Adrenal gland (tissue), 5 donors: ENCODE measurements around the gene PSMA7.

Experiments used
- CTCF ChIP-seq, 6 experiments: fragments of 450-650 bp in 4 of 6; fragments of 200-600 bp in 2 of 6; sonication (generic) in 1 of 6; IDR thresholded peaks; 1 replicate in 5 of 6; 2 replicates in 1 of 6; pipeline versions ENCODE4 v1.5.1 to v1.8.0; 2016 to 2021; ENCODE audit warnings: antibody characterized with exemption in 6 of 6, mild to moderate bottlenecking in 2 of 6, moderate library complexity in 1 of 6
- POLR2A ChIP-seq, 2 donors: fragments of 450-650 bp; IDR thresholded peaks; one replicate each; pipeline ENCODE4 v1.6.1; 2017; ENCODE audit warnings: antibody characterized with exemption in 2 of 2, mild to moderate bottlenecking in 2 of 2, moderate library complexity in 1 of 2
- donor health status: DM: no; HTN: no; CAD: no.

DNA sequence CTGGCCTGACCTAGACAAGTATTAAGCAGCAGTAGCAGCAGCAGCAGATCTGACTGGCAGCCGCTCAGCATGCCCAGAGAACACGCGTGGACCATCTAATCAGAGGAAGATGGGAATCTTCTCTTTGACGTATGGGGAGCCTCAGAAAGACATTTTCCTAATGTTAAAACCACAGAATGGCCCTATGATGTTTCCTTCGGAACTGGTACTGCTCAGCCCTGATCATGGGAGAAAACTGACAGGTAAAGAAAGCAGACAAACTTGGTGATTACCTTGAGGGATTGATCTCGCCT is 6.2 kb downstream of the PSMA7 start:
- TF ChIP-seq CTCF (IDR thresholded peaks at IDR 0.05): no peak
- TF ChIP-seq POLR2A (IDR thresholded peaks at IDR 0.05): no peak
